IMR-90 (cell line): ENCODE data around the gene ACOXL. TPM values are rescaled to one million over a fixed set of nuclear protein-coding genes. Genes with fewer than 3 reads are reported as not detected.

Source experiments
- ATAC-seq: fragments of 200-7000 bp; cut with Tn5 transposase; 2 replicates; pipeline ENCODE4 v1.9.1; 2020; ENCODE audit warnings: low read depth, mild to moderate bottlenecking, moderate library complexity
- BruUV-seq: library from RNA; stranded (reverse); fragments of 400-500 nt; replicated peaks from 2 replicates; lab custom pipeline; 2021; lab: Mats Ljungman, UMichigan
- CTCF ChIA-PET: fragments of 300-600 bp; formaldehyde crosslinking; extraction: SDS; loops from one replicate; lab custom pipeline; 2021; ENCODE audit warnings: antibody characterized with exemption; lab: Yijun Ruan, JAX
- POLR2A ChIA-PET: fragments of 300-600 bp; sonication (Branson Sonifier 250); formaldehyde crosslinking; loops from one replicate; lab custom pipeline; 2022; ENCODE audit warnings: antibody characterized with exemption; ENCODE audit not compliant: unreplicated experiment; lab: Charles Lee
- DNase-seq: peaks from one replicate; pipeline ENCODE4 v3.0.0; 2013
- H2AFZ ChIP-seq: replicated peaks from 2 replicates; pipeline ENCODE3; 2013; ENCODE audit warnings: low read length, mild to moderate bottlenecking; ENCODE audit not compliant: poor library complexity
- H2AK5ac ChIP-seq: 2 replicates; pipeline ENCODE4 v1.6.1; 2013; ENCODE audit warnings: low read depth, low read length, inconsistent platforms
- H2AK9ac ChIP-seq: replicated peaks from 2 replicates; pipeline ENCODE3; 2013; ENCODE audit warnings: mild to moderate bottlenecking, low read depth, low read length, moderate library complexity; ENCODE audit not compliant: poor library complexity
- H2BK120ac ChIP-seq: 2 replicates; pipeline ENCODE4 v1.6.1; 2013; ENCODE audit warnings: low read depth, low read length, inconsistent platforms
- H2BK15ac ChIP-seq: 3 replicates; pipeline ENCODE4 v1.6.1; 2013; ENCODE audit warnings: low read depth, low read length, inconsistent platforms
- H2BK20ac ChIP-seq: 2 replicates; pipeline ENCODE4 v1.6.1; 2013; ENCODE audit warnings: low read depth, mild to moderate bottlenecking, inconsistent platforms, low read length, moderate library complexity
- H2BK5ac ChIP-seq: 2 replicates; pipeline ENCODE4 v1.6.1; 2013; ENCODE audit warnings: mild to moderate bottlenecking, low read depth, low read length, inconsistent platforms; ENCODE audit not compliant: poor library complexity, severe bottlenecking
- H3K14ac ChIP-seq: replicated peaks from 2 replicates; pipeline ENCODE4 v1.6.1; 2013; ENCODE audit warnings: low read depth, low read length, inconsistent platforms
- H3K18ac ChIP-seq: 2 replicates; pipeline ENCODE4 v1.6.1; 2013; ENCODE audit warnings: low read depth, low read length, control low read depth
- H3K23ac ChIP-seq: 2 replicates; pipeline ENCODE4 v1.6.1; 2013; ENCODE audit warnings: low read depth, low read length, inconsistent platforms
- H3K27ac ChIP-seq: 2 replicates; pipeline ENCODE4 v1.5.1; 2013; ENCODE audit warnings: mild to moderate bottlenecking, control low read depth, low read length; ENCODE audit not compliant: insufficient read depth
- H3K27me3 ChIP-seq: 2 replicates; pipeline ENCODE4 v1.6.1; 2013; ENCODE audit warnings: low read length; ENCODE audit not compliant: control insufficient read depth, insufficient read depth
- H3K36me3 ChIP-seq: 2 replicates; pipeline ENCODE4 v1.6.1; 2013; ENCODE audit warnings: low read length, mixed read lengths; ENCODE audit not compliant: control insufficient read depth, insufficient read depth
- H3K4ac ChIP-seq: 2 replicates; pipeline ENCODE4 v1.6.1; 2013; ENCODE audit warnings: low read depth, low read length, inconsistent platforms
- H3K4me1 ChIP-seq: 2 replicates; pipeline ENCODE4 v1.6.1; 2013; ENCODE audit warnings: low read length, mixed read lengths; ENCODE audit not compliant: control insufficient read depth, insufficient read depth
- H3K4me2 ChIP-seq: 2 replicates; pipeline ENCODE4 v1.6.1; 2013; ENCODE audit warnings: low read depth, mild to moderate bottlenecking, control low read depth, low read length, moderate library complexity
- H3K4me3 ChIP-seq: 2 replicates; pipeline ENCODE4 v1.5.1; 2013; ENCODE audit warnings: low read depth, mild to moderate bottlenecking, control low read depth, low read length, moderate library complexity; ENCODE audit not compliant: insufficient read depth
- H3K56ac ChIP-seq: 2 replicates; pipeline ENCODE4 v1.6.1; 2013; ENCODE audit warnings: low read length, inconsistent platforms; ENCODE audit not compliant: insufficient read depth; ENCODE audit errors: extremely low read depth
- H3K79me1 ChIP-seq, 2 experiments: 2 replicates each; pipeline ENCODE4 v1.6.1; 2013; ENCODE audit warnings: low read length in 2 of 2, inconsistent platforms in 1 of 2, low read depth in 1 of 2
- H3K9ac ChIP-seq: 2 replicates; pipeline ENCODE4 v1.6.1; 2013; ENCODE audit warnings: low read depth, low read length, control low read depth
- H3K9me1 ChIP-seq: 2 replicates; pipeline ENCODE4 v1.6.1; 2013; ENCODE audit warnings: low read length, inconsistent platforms; ENCODE audit not compliant: insufficient read depth
- H3K9me3 ChIP-seq: 2 replicates; pipeline ENCODE4 v1.6.1; 2013; ENCODE audit warnings: low read length; ENCODE audit not compliant: control insufficient read depth, insufficient read depth
- H4K20me1 ChIP-seq: 2 replicates; pipeline ENCODE4 v1.6.1; 2013; ENCODE audit warnings: low read length, inconsistent platforms; ENCODE audit not compliant: insufficient read depth
- H4K5ac ChIP-seq: 2 replicates; pipeline ENCODE4 v1.6.1; 2013; ENCODE audit warnings: mild to moderate bottlenecking, low read depth, low read length, control low read depth
- H4K8ac ChIP-seq, 2 experiments: 2 replicates each; pipeline ENCODE4 v1.6.1; 2013; ENCODE audit warnings: low read depth in 2 of 2, low read length in 2 of 2, control low read depth in 1 of 2, inconsistent platforms in 1 of 2
- H4K91ac ChIP-seq: 2 replicates; pipeline ENCODE4 v1.6.1; 2013; ENCODE audit warnings: low read depth, low read length, inconsistent platforms; ENCODE audit not compliant: insufficient read depth
- MAFK ChIP-seq: IDR thresholded peaks from 2 replicates; pipeline ENCODE4 v1.6.1; 2012; ENCODE audit warnings: low read depth, low read length, improper control_type of control experiment
- MAZ ChIP-seq: IDR thresholded peaks from 2 replicates; pipeline ENCODE4 v1.6.1; 2012; ENCODE audit warnings: low read depth, mild to moderate bottlenecking, low read length, improper control_type of control experiment, moderate library complexity, borderline replicate concordance
- MXI1 ChIP-seq: IDR thresholded peaks from 2 replicates; pipeline ENCODE4 v1.6.1; 2012; ENCODE audit warnings: low read depth, mild to moderate bottlenecking, low read length, moderate library complexity, borderline replicate concordance
- NFE2L2 ChIP-seq: fragments of 150-350 bp; IDR thresholded peaks from 2 replicates; pipeline ENCODE4 v1.6.1; 2016; ENCODE audit warnings: low read depth, mild to moderate bottlenecking, low read length
- POLR2A ChIP-seq: IDR thresholded peaks from 2 replicates; pipeline ENCODE4 v1.6.1; 2012; ENCODE audit warnings: mild to moderate bottlenecking, low read depth, low read length
- RCOR1 ChIP-seq: IDR thresholded peaks from 2 replicates; pipeline ENCODE4 v1.6.1; 2012; ENCODE audit warnings: mild to moderate bottlenecking, low read length, improper control_type of control experiment; ENCODE audit not compliant: insufficient replicate concordance
- WGBS, 2 experiments: methylation state at CpG; one replicate each; pipeline versions ENCODE4 v1.1.5 to v1.1.7; 2013; ENCODE audit warnings: missing lambda C conversion rate in 2 of 2; ENCODE audit not compliant: insufficient read length in 1 of 2; ENCODE audit errors: extremely low coverage in 2 of 2; 5-methylcytosine and 5-hydroxymethylcytosine counted together
- dilution Hi-C: fragments of 300-500 bp; cut with HindIII; formaldehyde crosslinking; loops from one replicate; pipeline ENCODE4 v1.14.3; 2018; ENCODE audit warnings: low sequenced_read_pairs; ENCODE audit not compliant: unreplicated experiment
- in situ Hi-C: fragments of 300-500 bp; cut with MboI; formaldehyde crosslinking; loops from 3 replicates; pipeline ENCODE4 v1.14.3; 2019; ENCODE audit warnings: low sequenced_read_pairs, inconsistent platforms, mixed read lengths
- intact Hi-C: fragments of 100-400 bp; cut with micrococcal nuclease; formaldehyde crosslinking; loops from 2 replicates; pipeline ENCODE4 v1.10.0; 2022
- polyA plus RNA-seq, 3 experiments: library from polyadenylated mRNA; depleted of rRNA; stranded (reverse); fragments of >200 nt; gene quantifications; 2 replicates each; pipeline ENCODE4 v1.2.3, GENCODE V29; 2012; ENCODE audit warnings: low replicate concordance in 1 of 3
- total RNA-seq: library from RNA; depleted of rRNA; stranded (reverse); fragments of >200 nt; gene quantifications from 2 replicates; pipeline ENCODE4 v1.2.3, GENCODE V29; 2012

Gene ACOXL
- total and polyA plus RNA-seq, 2 of the 4 experiments (the other 2 are of a cell fraction): not detected

GRCh38 chr2:111068435-111069058 lies 336.2 kb downstream of the ACOXL start:
- no peak overlapping the region for H3K9ac ChIP-seq
- in situ Hi-C loops (no loop called here), intact Hi-C loops (no loop called here), dilution Hi-C loops (no loop called here)
- H2BK20ac ChIP-seq: no peak overlapping the region
- H2AFZ ChIP-seq: no peak overlapping the region
- no peaks in the 10 kb centered on the region for H3K9me3 ChIP-seq
- BruUV-seq: no TSS peak
- H4K91ac ChIP-seq: no peak overlapping the region
- no peak for TF ChIP-seq NFE2L2
- no peak for TF ChIP-seq POLR2A
- no peak for TF ChIP-seq MAZ
- TF ChIP-seq RCOR1: no peak
- peak; percentile 43; the same call in 1 of the 2 replicates for TF ChIP-seq MAFK
- TF ChIP-seq MXI1: no peak
- no peak overlapping the region for H3K56ac ChIP-seq
- peaks cover 5% of the 10 kb centered on the region for H3K9me1 ChIP-seq
- no peak overlapping the region for H3K4me3 ChIP-seq
- no peak for ATAC-seq
- peaks cover 19% of the 10 kb centered on the region for H3K27me3 ChIP-seq
- H3K36me3 ChIP-seq: no peaks in the 10 kb centered on the region
- peaks cover 7% of the 10 kb centered on the region for H3K4me1 ChIP-seq
- no peak overlapping the region for H4K8ac ChIP-seq
- no peak overlapping the region for H3K27ac ChIP-seq
- no peak overlapping the region for H3K23ac ChIP-seq
- H3K79me1 ChIP-seq: no peaks in the 10 kb centered on the region
- DNase-seq: no peak
- ChIA-PET CTCF (no interaction called here), POLR2A (no interaction called here)
- H2BK15ac ChIP-seq: no peak overlapping the region
- WGBS, 2 experiments: no CpG with 5 or more reads among the region's 4 CpGs
- H3K18ac ChIP-seq: no peak overlapping the region
- no peak overlapping the region for H3K4me2 ChIP-seq
- no peak overlapping the region for H4K5ac ChIP-seq
- no peak overlapping the region for H3K14ac ChIP-seq
- no peak overlapping the region for H2BK120ac ChIP-seq
- H3K4ac ChIP-seq: no peak overlapping the region
- no peak overlapping the region for H2AK9ac ChIP-seq
- H2AK5ac ChIP-seq: no peak overlapping the region
- H2BK5ac ChIP-seq: no peak overlapping the region
- H4K20me1 ChIP-seq: peaks cover 11% of the 10 kb centered on the region; the same call in 1 of the 2 replicates
